Kidney (tissue), 14 donors: ENCODE data around the gene TMPRSS4. TPM values are rescaled to one million over a fixed set of nuclear protein-coding genes. Genes with fewer than 3 reads are reported as not detected.

Source experiments
- DNase-seq, 5 donors: peaks; one replicate each; pipeline ENCODE4 v3.0.0-alpha.2; 2013 to 2020
- FAIRE-seq: peaks from 2 replicates; lab custom pipeline; 2012; peaks lifted over from hg19 to GRCh38; lab: Jason Lieb, UNC
- H3K27ac ChIP-seq, 2 donors: one replicate each; pipeline ENCODE4 v1.7.0; 2013; ENCODE audit warnings: low read depth in 2 of 2, low read length in 2 of 2, inconsistent platforms in 1 of 2
- H3K27me3 ChIP-seq: one replicate; pipeline ENCODE4 v1.7.1; 2013; ENCODE audit warnings: low read length, inconsistent platforms; ENCODE audit not compliant: control insufficient read depth, insufficient read depth
- H3K36me3 ChIP-seq, 3 donors: one replicate each; pipeline versions ENCODE4 v1.7.0 to v1.7.1; 2013; ENCODE audit warnings: low read length in 3 of 3, control low read depth in 1 of 3, inconsistent platforms in 1 of 3; ENCODE audit not compliant: insufficient read depth in 3 of 3, control insufficient read depth in 2 of 3
- H3K4me1 ChIP-seq, 3 donors: one replicate each; pipeline versions ENCODE4 v1.7.0 to v1.7.1; 2013; ENCODE audit warnings: low read length in 3 of 3, inconsistent platforms in 1 of 3, low read depth in 1 of 3; ENCODE audit not compliant: control insufficient read depth in 2 of 3, insufficient read depth in 2 of 3
- H3K4me3 ChIP-seq, 3 donors: one replicate each; pipeline versions ENCODE4 v1.7.0 to v1.8.1; 2013; ENCODE audit warnings: low read length in 3 of 3, control low read depth in 1 of 3, inconsistent platforms in 1 of 3
- H3K9ac ChIP-seq, 3 donors: one replicate each; pipeline versions ENCODE4 v1.7.0 to v1.7.1; 2013; ENCODE audit warnings: low read length in 3 of 3, control low read depth in 1 of 3, inconsistent platforms in 1 of 3
- H3K9me3 ChIP-seq, 3 donors: one replicate each; pipeline versions ENCODE4 v1.7.0 to v1.7.1; 2013; ENCODE audit warnings: low read length in 3 of 3, control low read depth in 1 of 3, inconsistent platforms in 1 of 3; ENCODE audit not compliant: control insufficient read depth in 2 of 3, insufficient read depth in 1 of 3
- intact Hi-C: fragments of 100-400 bp; cut with DNase I; formaldehyde crosslinking; loops from one replicate; pipeline ENCODE4 v1.11.1; 2022
- polyA plus RNA-seq: library from polyadenylated mRNA; stranded (reverse); fragments of 350-450 nt; fragmentation: Illumina TruSeq; extraction: RNeasy Lipid Tissue Mini Kit (QIAGEN cat#74804); gene quantifications from one replicate; pipeline ENCODE4 v1.2.3, GENCODE V29; 2014; ENCODE audit warnings: low read depth, low replicate concordance; ENCODE audit not compliant: insufficient read depth
- total RNA-seq: library from RNA; stranded (reverse); fragmentation: NEBNext Ultra II Directional; extraction: Animal tissue kit (Norgen Biotek cat#: 25700); gene quantifications from one replicate; pipeline ENCODE4 v1.2.1, GENCODE V29; 2021
- TF ChIP-seq, protein P1 (sequence below): IDR thresholded peaks from 3 replicates; pipeline ENCODE4 v1.5.1; 2012; ENCODE audit warnings: mild to moderate bottlenecking, moderate library complexity, borderline replicate concordance; ENCODE audit not compliant: insufficient read depth; ENCODE audit errors: extremely low read depth
- donor health status: control.
- donor health status: control.
- donor health status: control.
- donor health status: control.
- donor health status: control.
- donor health status: DM: yes; HTN: yes; CAD: no.
- donor health status: Normal renal cell carcinoma (clear cell type).

TMPRSS4 gene
- total and polyA plus RNA-seq, 2 donors from 2014 or later: 27.8 to 234 TPM

DNA sequence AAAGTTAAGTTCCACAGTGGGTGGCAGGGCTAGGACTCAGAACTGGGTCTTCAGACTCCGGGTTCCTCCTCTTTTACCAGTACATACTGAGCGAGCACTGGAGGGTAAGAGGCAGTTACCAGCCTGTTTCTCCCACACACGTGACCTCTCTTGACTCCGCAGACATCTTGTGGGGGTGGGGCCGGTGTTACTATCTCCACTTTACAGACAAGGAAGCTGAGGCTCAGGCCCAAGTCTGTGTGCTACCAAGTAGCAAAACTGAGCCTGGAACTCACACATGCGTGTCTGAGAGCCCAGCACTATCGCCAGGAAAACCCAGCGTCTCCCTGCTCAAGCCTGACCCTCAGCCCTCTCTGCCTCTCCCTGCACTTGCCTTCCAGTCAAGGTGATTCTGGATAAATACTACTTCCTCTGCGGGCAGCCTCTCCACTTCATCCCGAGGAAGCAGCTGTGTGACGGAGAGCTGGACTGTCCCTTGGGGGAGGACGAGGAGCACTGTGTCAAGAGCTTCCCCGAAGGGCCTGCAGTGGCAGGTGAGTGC is 25.9 kb downstream of the TMPRSS4 start:
- DNase-seq (peak in 1 of 5 donors; percentile 35), FAIRE-seq (no peak)
- Histone ChIP-seq H3K4me1 (peaks cover 0 to 17% (median 3%) of the 10 kb centered on the region in 3 donors), H3K27me3 (no peaks in the 10 kb centered on the region), H3K9ac (no peak overlapping the region), H3K9me3 (no peaks in the 10 kb centered on the region), H3K27ac (peak overlapping the region in 1 of 2 donors; percentile 51), H3K4me3 (peak overlapping the region in 2 of 3 donors; percentile 9 to 19), H3K36me3 (no peaks in the 10 kb centered on the region)
- intact Hi-C loops: no loop called here
- TF ChIP-seq, protein P1, sequence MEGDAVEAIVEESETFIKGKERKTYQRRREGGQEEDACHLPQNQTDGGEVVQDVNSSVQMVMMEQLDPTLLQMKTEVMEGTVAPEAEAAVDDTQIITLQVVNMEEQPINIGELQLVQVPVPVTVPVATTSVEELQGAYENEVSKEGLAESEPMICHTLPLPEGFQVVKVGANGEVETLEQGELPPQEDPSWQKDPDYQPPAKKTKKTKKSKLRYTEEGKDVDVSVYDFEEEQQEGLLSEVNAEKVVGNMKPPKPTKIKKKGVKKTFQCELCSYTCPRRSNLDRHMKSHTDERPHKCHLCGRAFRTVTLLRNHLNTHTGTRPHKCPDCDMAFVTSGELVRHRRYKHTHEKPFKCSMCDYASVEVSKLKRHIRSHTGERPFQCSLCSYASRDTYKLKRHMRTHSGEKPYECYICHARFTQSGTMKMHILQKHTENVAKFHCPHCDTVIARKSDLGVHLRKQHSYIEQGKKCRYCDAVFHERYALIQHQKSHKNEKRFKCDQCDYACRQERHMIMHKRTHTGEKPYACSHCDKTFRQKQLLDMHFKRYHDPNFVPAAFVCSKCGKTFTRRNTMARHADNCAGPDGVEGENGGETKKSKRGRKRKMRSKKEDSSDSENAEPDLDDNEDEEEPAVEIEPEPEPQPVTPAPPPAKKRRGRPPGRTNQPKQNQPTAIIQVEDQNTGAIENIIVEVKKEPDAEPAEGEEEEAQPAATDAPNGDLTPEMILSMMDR: no peak

DNA sequence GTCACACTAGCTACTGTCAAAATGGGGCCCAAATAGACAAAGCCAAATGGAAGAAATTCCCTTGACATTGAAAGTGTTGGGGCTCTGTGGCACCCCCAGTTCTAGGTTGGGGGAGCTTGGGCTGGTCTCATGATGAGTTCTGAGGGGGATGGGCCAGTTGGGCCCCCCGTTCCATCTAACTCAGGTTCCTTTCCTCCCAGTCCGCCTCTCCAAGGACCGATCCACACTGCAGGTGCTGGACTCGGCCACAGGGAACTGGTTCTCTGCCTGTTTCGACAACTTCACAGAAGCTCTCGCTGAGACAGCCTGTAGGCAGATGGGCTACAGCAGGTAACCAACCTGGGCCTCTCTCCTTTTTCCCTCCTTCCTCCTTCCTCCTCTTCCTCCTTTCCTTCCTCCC is 27.6 kb downstream of the TMPRSS4 start:
- Histone ChIP-seq H3K27ac (peak overlapping the region; percentile 23 to 38), H3K9ac (no peak overlapping the region), H3K4me1 (peaks cover 0 to 10% (median 3%) of the 10 kb centered on the region in 3 donors), H3K27me3 (no peaks in the 10 kb centered on the region), H3K36me3 (no peaks in the 10 kb centered on the region), H3K9me3 (no peaks in the 10 kb centered on the region), H3K4me3 (peak overlapping the region in 1 of 3 donors; percentile 27)
- intact Hi-C loops: no loop called here
- DNase-seq: peak in 1 of 5 donors; percentile 13
- TF ChIP-seq, protein P1: no peak
- no peak for FAIRE-seq

DNA sequence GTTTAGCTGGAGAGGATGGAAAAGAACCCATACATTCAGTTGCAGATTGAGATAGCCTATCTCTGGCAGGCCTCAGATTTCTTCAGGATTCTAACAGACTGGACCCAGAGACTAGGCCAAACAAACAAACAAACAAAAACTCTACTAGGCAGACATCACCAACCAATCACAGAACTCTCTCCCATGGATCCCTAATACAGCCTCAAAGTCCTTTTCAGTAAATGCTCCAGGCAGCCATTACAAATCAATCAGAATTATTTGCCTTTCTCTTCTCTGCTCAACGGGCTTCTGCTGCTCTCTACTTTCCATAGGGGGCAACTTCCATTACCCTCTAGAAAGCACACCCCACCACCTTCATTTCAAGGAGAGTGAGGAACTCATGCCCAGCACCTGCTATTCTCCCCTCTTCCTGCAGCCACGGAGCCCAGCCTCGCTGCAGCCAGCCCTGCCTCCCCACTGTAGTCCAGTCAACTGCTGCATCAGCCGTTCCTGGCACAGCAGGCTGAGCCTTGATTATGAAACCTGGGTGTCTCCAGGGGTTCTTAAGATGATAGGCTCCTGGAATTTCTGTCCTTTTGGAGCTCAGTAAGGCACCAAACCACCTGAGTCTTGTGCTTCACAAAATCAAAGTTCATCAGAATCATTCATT is 28.9 kb downstream of the TMPRSS4 start:
- peak in 1 of 5 donors; percentile 15 for DNase-seq

More for the DNA sequence above, 28.9 kb downstream of the TMPRSS4 start:
- intact Hi-C loops: no loop called here
- no peaks in the 10 kb centered on the region for H3K9me3 ChIP-seq
- peak overlapping the region in 2 of 3 donors; percentile 3 to 35 for H3K4me3 ChIP-seq
- TF ChIP-seq, protein P1: no peak
- no peak overlapping the region for H3K27ac ChIP-seq
- no peaks in the 10 kb centered on the region for H3K27me3 ChIP-seq
- H3K4me1 ChIP-seq: peaks cover 0 to 10% (median 4%) of the 10 kb centered on the region in 3 donors
- no peaks in the 10 kb centered on the region for H3K36me3 ChIP-seq
- H3K9ac ChIP-seq: no peak overlapping the region
- no peak for FAIRE-seq
